IMR-90 (cell line): ENCODE data around the gene NFKBIZ. TPM values are rescaled to one million over a fixed set of nuclear protein-coding genes. Genes with fewer than 3 reads are reported as not detected.

Experiments used
- ATAC-seq: fragments of 200-7000 bp; cut with Tn5 transposase; 2 replicates; pipeline ENCODE4 v1.9.1; 2020; ENCODE audit warnings: low read depth, mild to moderate bottlenecking, moderate library complexity
- BruUV-seq: library from RNA; stranded (reverse); fragments of 400-500 nt; replicated peaks from 2 replicates; lab custom pipeline; 2021; lab: Mats Ljungman, UMichigan
- CTCF ChIA-PET: fragments of 300-600 bp; formaldehyde crosslinking; extraction: SDS; loops from one replicate; lab custom pipeline; 2021; ENCODE audit warnings: antibody characterized with exemption; lab: Yijun Ruan, JAX
- POLR2A ChIA-PET: fragments of 300-600 bp; sonication (Branson Sonifier 250); formaldehyde crosslinking; loops from one replicate; lab custom pipeline; 2022; ENCODE audit warnings: antibody characterized with exemption; ENCODE audit not compliant: unreplicated experiment; lab: Charles Lee
- DNase-seq: peaks from one replicate; pipeline ENCODE4 v3.0.0; 2013
- H2AFZ ChIP-seq: replicated peaks from 2 replicates; pipeline ENCODE3; 2013; ENCODE audit warnings: low read length, mild to moderate bottlenecking; ENCODE audit not compliant: poor library complexity
- H2AK5ac ChIP-seq: 2 replicates; pipeline ENCODE4 v1.6.1; 2013; ENCODE audit warnings: low read depth, low read length, inconsistent platforms
- H2AK9ac ChIP-seq: replicated peaks from 2 replicates; pipeline ENCODE3; 2013; ENCODE audit warnings: mild to moderate bottlenecking, low read depth, low read length, moderate library complexity; ENCODE audit not compliant: poor library complexity
- H2BK120ac ChIP-seq: 2 replicates; pipeline ENCODE4 v1.6.1; 2013; ENCODE audit warnings: low read depth, low read length, inconsistent platforms
- H2BK15ac ChIP-seq: 3 replicates; pipeline ENCODE4 v1.6.1; 2013; ENCODE audit warnings: low read depth, low read length, inconsistent platforms
- H2BK20ac ChIP-seq: 2 replicates; pipeline ENCODE4 v1.6.1; 2013; ENCODE audit warnings: low read depth, mild to moderate bottlenecking, inconsistent platforms, low read length, moderate library complexity
- H2BK5ac ChIP-seq: 2 replicates; pipeline ENCODE4 v1.6.1; 2013; ENCODE audit warnings: mild to moderate bottlenecking, low read depth, low read length, inconsistent platforms; ENCODE audit not compliant: poor library complexity, severe bottlenecking
- H3K14ac ChIP-seq: replicated peaks from 2 replicates; pipeline ENCODE4 v1.6.1; 2013; ENCODE audit warnings: low read depth, low read length, inconsistent platforms
- H3K18ac ChIP-seq: 2 replicates; pipeline ENCODE4 v1.6.1; 2013; ENCODE audit warnings: low read depth, low read length, control low read depth
- H3K23ac ChIP-seq: 2 replicates; pipeline ENCODE4 v1.6.1; 2013; ENCODE audit warnings: low read depth, low read length, inconsistent platforms
- H3K27ac ChIP-seq: 2 replicates; pipeline ENCODE4 v1.5.1; 2013; ENCODE audit warnings: mild to moderate bottlenecking, control low read depth, low read length; ENCODE audit not compliant: insufficient read depth
- H3K27me3 ChIP-seq: 2 replicates; pipeline ENCODE4 v1.6.1; 2013; ENCODE audit warnings: low read length; ENCODE audit not compliant: control insufficient read depth, insufficient read depth
- H3K36me3 ChIP-seq: 2 replicates; pipeline ENCODE4 v1.6.1; 2013; ENCODE audit warnings: low read length, mixed read lengths; ENCODE audit not compliant: control insufficient read depth, insufficient read depth
- H3K4ac ChIP-seq: 2 replicates; pipeline ENCODE4 v1.6.1; 2013; ENCODE audit warnings: low read depth, low read length, inconsistent platforms
- H3K4me1 ChIP-seq: 2 replicates; pipeline ENCODE4 v1.6.1; 2013; ENCODE audit warnings: low read length, mixed read lengths; ENCODE audit not compliant: control insufficient read depth, insufficient read depth
- H3K4me2 ChIP-seq: 2 replicates; pipeline ENCODE4 v1.6.1; 2013; ENCODE audit warnings: low read depth, mild to moderate bottlenecking, control low read depth, low read length, moderate library complexity
- H3K4me3 ChIP-seq: 2 replicates; pipeline ENCODE4 v1.5.1; 2013; ENCODE audit warnings: low read depth, mild to moderate bottlenecking, control low read depth, low read length, moderate library complexity; ENCODE audit not compliant: insufficient read depth
- H3K56ac ChIP-seq: 2 replicates; pipeline ENCODE4 v1.6.1; 2013; ENCODE audit warnings: low read length, inconsistent platforms; ENCODE audit not compliant: insufficient read depth; ENCODE audit errors: extremely low read depth
- H3K79me1 ChIP-seq, 2 experiments: 2 replicates each; pipeline ENCODE4 v1.6.1; 2013; ENCODE audit warnings: low read length in 2 of 2, inconsistent platforms in 1 of 2, low read depth in 1 of 2
- H3K9ac ChIP-seq: 2 replicates; pipeline ENCODE4 v1.6.1; 2013; ENCODE audit warnings: low read depth, low read length, control low read depth
- H3K9me1 ChIP-seq: 2 replicates; pipeline ENCODE4 v1.6.1; 2013; ENCODE audit warnings: low read length, inconsistent platforms; ENCODE audit not compliant: insufficient read depth
- H3K9me3 ChIP-seq: 2 replicates; pipeline ENCODE4 v1.6.1; 2013; ENCODE audit warnings: low read length; ENCODE audit not compliant: control insufficient read depth, insufficient read depth
- H4K20me1 ChIP-seq: 2 replicates; pipeline ENCODE4 v1.6.1; 2013; ENCODE audit warnings: low read length, inconsistent platforms; ENCODE audit not compliant: insufficient read depth
- H4K5ac ChIP-seq: 2 replicates; pipeline ENCODE4 v1.6.1; 2013; ENCODE audit warnings: mild to moderate bottlenecking, low read depth, low read length, control low read depth
- H4K8ac ChIP-seq, 2 experiments: 2 replicates each; pipeline ENCODE4 v1.6.1; 2013; ENCODE audit warnings: low read depth in 2 of 2, low read length in 2 of 2, control low read depth in 1 of 2, inconsistent platforms in 1 of 2
- H4K91ac ChIP-seq: 2 replicates; pipeline ENCODE4 v1.6.1; 2013; ENCODE audit warnings: low read depth, low read length, inconsistent platforms; ENCODE audit not compliant: insufficient read depth
- CEBPB ChIP-seq: IDR thresholded peaks from 2 replicates; pipeline ENCODE4 v1.6.1; 2012; ENCODE audit warnings: low read depth, low read length, improper control_type of control experiment
- FOS ChIP-seq: fragments of 150-350 bp; IDR thresholded peaks from 2 replicates; pipeline ENCODE4 v1.6.1; 2016; ENCODE audit warnings: low read depth, low read length
- MAFK ChIP-seq: IDR thresholded peaks from 2 replicates; pipeline ENCODE4 v1.6.1; 2012; ENCODE audit warnings: low read depth, low read length, improper control_type of control experiment
- NFE2L2 ChIP-seq: fragments of 150-350 bp; IDR thresholded peaks from 2 replicates; pipeline ENCODE4 v1.6.1; 2016; ENCODE audit warnings: low read depth, mild to moderate bottlenecking, low read length
- POLR2A ChIP-seq: IDR thresholded peaks from 2 replicates; pipeline ENCODE4 v1.6.1; 2012; ENCODE audit warnings: mild to moderate bottlenecking, low read depth, low read length
- RFX5 ChIP-seq: IDR thresholded peaks from 2 replicates; pipeline ENCODE4 v1.8.0; 2012; ENCODE audit warnings: low read depth, mild to moderate bottlenecking, low read length, moderate library complexity
- SMC3 ChIP-seq: fragments of 150-350 bp; IDR thresholded peaks from 2 replicates; pipeline ENCODE4 v1.6.1; 2016; ENCODE audit warnings: low read depth, mild to moderate bottlenecking, antibody characterized with exemption, low read length, moderate library complexity
- WGBS, 2 experiments: methylation state at CpG; one replicate each; pipeline versions ENCODE4 v1.1.5 to v1.1.7; 2013; ENCODE audit warnings: missing lambda C conversion rate in 2 of 2; ENCODE audit not compliant: insufficient read length in 1 of 2; ENCODE audit errors: extremely low coverage in 2 of 2; 5-methylcytosine and 5-hydroxymethylcytosine counted together
- dilution Hi-C: fragments of 300-500 bp; cut with HindIII; formaldehyde crosslinking; loops from one replicate; pipeline ENCODE4 v1.14.3; 2018; ENCODE audit warnings: low sequenced_read_pairs; ENCODE audit not compliant: unreplicated experiment
- in situ Hi-C: fragments of 300-500 bp; cut with MboI; formaldehyde crosslinking; loops from 3 replicates; pipeline ENCODE4 v1.14.3; 2019; ENCODE audit warnings: low sequenced_read_pairs, inconsistent platforms, mixed read lengths
- intact Hi-C: fragments of 100-400 bp; cut with micrococcal nuclease; formaldehyde crosslinking; loops from 2 replicates; pipeline ENCODE4 v1.10.0; 2022
- polyA plus RNA-seq, 3 experiments: library from polyadenylated mRNA; depleted of rRNA; stranded (reverse); fragments of >200 nt; gene quantifications; 2 replicates each; pipeline ENCODE4 v1.2.3, GENCODE V29; 2012; ENCODE audit warnings: low replicate concordance in 1 of 3
- total RNA-seq: library from RNA; depleted of rRNA; stranded (reverse); fragments of >200 nt; gene quantifications from 2 replicates; pipeline ENCODE4 v1.2.3, GENCODE V29; 2012
- TF ChIP-seq, protein P1 (sequence below): fragments of 150-350 bp; IDR thresholded peaks from 2 replicates; pipeline ENCODE4 v1.6.1; 2016; ENCODE audit warnings: low read depth, mild to moderate bottlenecking, low read length, moderate library complexity, borderline replicate concordance
- TF ChIP-seq, protein P2 (sequence below): fragments of 150-350 bp; IDR thresholded peaks from 2 replicates; pipeline ENCODE4 v1.6.1; 2017; ENCODE audit warnings: mild to moderate bottlenecking, antibody characterized with exemption, low read length, low read depth

The NFKBIZ gene
- total and polyA plus RNA-seq, 2 of the 4 experiments (the other 2 are of a cell fraction), result 35.0 to 40.9 TPM

DNA sequence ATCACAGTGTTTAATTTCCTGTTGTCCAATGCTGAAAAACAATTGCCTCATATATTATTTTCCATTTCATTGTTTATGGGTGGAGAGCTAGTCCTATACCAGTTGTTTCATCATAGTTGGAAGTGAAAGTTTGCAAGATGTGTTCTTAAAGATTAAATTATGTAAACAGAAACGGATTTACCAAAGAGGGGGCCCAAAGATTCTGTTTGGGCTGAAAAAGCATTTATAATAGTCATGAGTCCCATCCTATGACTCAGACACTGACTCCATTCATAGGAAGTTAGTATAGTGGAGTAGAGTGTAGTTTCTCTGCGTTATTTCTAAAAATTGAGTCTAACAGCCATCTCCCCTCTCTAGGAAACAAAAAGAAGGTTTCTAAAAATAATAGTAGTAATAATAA lies 24.3 kb downstream of the NFKBIZ start:
- H3K79me1 ChIP-seq, result no peaks in the 10 kb centered on the region
- in situ Hi-C loops, result no loop called here
- intact Hi-C loops, result no loop called here
- H3K18ac ChIP-seq, result 0 out of 2 replicates have a peak overlapping the region, but pooled peaks have one; percentile 88
- no TSS peak for BruUV-seq
- no peak overlapping the region for H2AK9ac ChIP-seq
- H3K36me3 ChIP-seq, result no peaks in the 10 kb centered on the region
- 0 out of 2 replicates have a peak, but pooled peaks cover 6% of the 10 kb centered on the region for H3K9me1 ChIP-seq
- POLR2A ChIA-PET, result no interaction called here
- H3K4me2 ChIP-seq, result peak overlapping the region; percentile 55
- no peak overlapping the region for H4K91ac ChIP-seq
- H3K9ac ChIP-seq, result no peak overlapping the region
- H3K4me1 ChIP-seq, result peaks cover 8% of the 10 kb centered on the region
- peak; percentile 82 for TF ChIP-seq FOS
- TF ChIP-seq SMC3, result no peak
- no peak for TF ChIP-seq POLR2A
- TF ChIP-seq, protein P1, sequence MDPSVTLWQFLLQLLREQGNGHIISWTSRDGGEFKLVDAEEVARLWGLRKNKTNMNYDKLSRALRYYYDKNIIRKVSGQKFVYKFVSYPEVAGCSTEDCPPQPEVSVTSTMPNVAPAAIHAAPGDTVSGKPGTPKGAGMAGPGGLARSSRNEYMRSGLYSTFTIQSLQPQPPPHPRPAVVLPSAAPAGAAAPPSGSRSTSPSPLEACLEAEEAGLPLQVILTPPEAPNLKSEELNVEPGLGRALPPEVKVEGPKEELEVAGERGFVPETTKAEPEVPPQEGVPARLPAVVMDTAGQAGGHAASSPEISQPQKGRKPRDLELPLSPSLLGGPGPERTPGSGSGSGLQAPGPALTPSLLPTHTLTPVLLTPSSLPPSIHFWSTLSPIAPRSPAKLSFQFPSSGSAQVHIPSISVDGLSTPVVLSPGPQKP, result no peak
- 0 out of 2 replicates have a peak, but pooled peaks have one; percentile 2 for TF ChIP-seq MAFK
- no peak for TF ChIP-seq RFX5
- peak; percentile 83 for TF ChIP-seq CEBPB
- TF ChIP-seq NFE2L2, result no peak
- TF ChIP-seq, protein P2, sequence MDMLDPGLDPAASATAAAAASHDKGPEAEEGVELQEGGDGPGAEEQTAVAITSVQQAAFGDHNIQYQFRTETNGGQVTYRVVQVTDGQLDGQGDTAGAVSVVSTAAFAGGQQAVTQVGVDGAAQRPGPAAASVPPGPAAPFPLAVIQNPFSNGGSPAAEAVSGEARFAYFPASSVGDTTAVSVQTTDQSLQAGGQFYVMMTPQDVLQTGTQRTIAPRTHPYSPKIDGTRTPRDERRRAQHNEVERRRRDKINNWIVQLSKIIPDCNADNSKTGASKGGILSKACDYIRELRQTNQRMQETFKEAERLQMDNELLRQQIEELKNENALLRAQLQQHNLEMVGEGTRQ, result no peak
- H4K5ac ChIP-seq, result no peak overlapping the region
- H3K4me3 ChIP-seq, result no peak overlapping the region
- H3K27ac ChIP-seq, result peak overlapping the region; percentile 50; the same call in 1 of the 2 replicates
- peak overlapping the region; percentile 38; the same call in 1 of the 2 replicates for H3K14ac ChIP-seq
- dilution Hi-C loops, result no loop called here
- no peak overlapping the region for H2AFZ ChIP-seq
- DNase-seq, result peak; percentile 88
- no peaks in the 10 kb centered on the region for H3K9me3 ChIP-seq
- H3K56ac ChIP-seq, result no peak overlapping the region
- 0 out of 4 replicates have a peak overlapping the region, but pooled peaks of 1 of the 2 experiments have one; percentile 20 for H4K8ac ChIP-seq
- H2BK20ac ChIP-seq, result peak overlapping the region; percentile 11; the same call in 1 of the 2 replicates
- ATAC-seq, result peak; percentile 96
- 0 out of 3 replicates have a peak overlapping the region, but pooled peaks have one; percentile 86 for H2BK15ac ChIP-seq
- CTCF ChIA-PET, result no interaction called here
- peak overlapping the region; percentile 29; the same call in 1 of the 2 replicates for H3K4ac ChIP-seq
- H2BK5ac ChIP-seq, result peak overlapping the region; percentile 53
- peak overlapping the region; percentile 1; the same call in 1 of the 2 replicates for H2BK120ac ChIP-seq
- no peak overlapping the region for H2AK5ac ChIP-seq
- no peaks in the 10 kb centered on the region for H3K27me3 ChIP-seq
- no peak overlapping the region; the same call in 1 of the 2 replicates for H3K23ac ChIP-seq
- H4K20me1 ChIP-seq, result no peaks in the 10 kb centered on the region
- no CpG with 5 or more reads among the region's 2 CpGs for WGBS, 2 experiments
